ENCODE results near the gene GLIPR1.
"Not testable (repeated sequence)": the region's sequence is repeated elsewhere in the genome, so short reads cannot be mapped to it uniquely, and the experiment has no call there.

Gene GLIPR1

DNA sequence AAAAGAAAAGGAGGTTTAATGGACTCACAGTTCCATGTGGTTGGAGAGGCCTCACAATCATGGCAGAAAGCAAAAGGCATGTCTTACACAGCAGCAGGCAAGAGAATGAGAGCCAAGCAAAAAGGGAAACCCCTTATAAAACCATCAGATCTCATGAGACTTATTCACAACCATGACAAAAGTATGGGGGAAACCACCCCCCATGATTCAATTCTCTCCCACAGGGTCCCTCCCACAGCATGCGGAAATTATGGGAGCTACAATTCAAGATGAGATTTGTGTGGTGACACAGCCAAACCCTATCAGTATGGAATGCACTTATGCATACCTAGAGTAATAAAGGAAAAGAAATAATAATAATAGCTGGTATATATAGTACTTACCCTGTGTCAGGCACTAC lies 4.5 kb upstream of the GLIPR1 start:
- DNase-seq (ENCODE audit: low spot score), result no peak

DNA sequence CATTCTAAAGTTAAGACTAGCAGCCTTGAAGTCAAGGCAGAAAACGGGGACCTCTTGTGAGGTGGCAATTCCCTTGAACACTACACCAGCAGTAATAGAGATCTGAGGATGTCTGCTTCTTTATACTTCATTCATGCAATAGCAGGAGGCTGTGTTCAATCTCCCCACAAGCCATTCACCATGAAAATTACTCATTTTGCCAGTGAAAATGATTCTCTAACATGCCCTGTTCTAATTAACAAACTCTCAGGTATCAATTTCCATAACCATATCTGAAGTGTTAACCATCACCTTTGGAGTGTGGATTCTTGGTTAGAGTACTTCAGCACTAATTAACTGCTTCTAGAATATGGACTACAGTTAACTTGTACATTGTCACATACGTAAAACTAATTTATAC lies 3.4 kb upstream of the GLIPR1 start:
- no peak for DNase-seq (ENCODE audit: low spot score)

DNA sequence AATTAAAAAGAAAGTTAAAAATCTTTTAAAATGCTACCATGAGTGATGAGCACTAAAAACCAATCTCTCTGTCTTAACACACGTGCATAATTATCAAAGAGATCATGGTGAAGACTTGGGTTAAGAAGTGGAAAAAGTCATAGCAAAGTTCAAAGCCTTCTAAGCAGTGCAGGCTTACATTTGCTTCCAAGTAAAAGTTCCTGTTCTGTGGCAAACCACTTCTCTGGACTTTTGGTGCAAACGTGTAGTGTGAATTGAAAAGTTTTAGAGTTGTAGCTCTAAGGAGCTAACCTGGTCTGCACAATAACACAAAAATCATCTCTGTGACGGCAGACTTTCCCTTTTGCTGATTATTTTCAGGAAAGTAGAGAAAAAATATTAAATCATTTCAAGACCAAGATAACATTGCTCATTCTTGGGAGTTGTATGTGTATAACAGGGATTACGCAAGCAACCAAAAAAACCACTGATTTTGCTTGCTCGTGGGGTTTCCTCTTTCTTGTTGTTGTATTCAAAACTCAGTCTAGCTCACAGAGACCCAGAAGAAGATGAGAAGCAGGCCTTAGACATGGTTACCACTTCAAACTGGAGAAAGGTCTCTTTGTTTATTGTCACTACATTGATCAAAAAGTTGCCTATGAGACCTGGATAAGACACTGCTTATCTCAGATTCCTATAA lies 2.3 kb upstream of the GLIPR1 start:
- peak; percentile 79 for DNase-seq (ENCODE audit: low spot score)

DNA sequence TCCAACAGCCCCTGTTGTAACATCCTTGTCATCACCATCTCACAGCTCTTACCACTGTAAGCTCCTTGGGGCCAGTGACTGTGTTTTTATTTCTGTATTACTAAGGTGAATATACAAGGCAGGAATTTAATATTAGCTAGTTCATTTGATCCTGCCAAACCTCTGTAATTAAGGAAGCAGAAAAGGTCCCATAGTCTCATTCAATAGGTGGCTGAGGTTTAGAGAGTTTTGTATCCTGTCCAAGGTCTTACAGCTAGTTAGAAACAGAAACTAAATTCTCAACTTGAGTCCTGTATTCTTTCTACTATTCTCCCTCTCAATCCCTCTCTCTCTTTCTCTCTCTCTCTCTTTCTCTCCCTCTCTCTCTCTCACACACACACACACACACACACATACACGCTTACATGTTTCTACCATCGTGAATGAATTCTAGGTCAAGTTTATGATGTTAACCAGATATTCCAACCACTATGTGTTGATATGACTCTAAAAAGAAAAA lies 543 bp upstream of the GLIPR1 start:
- DNase-seq (ENCODE audit: low spot score), result peak; percentile 18

DNA sequence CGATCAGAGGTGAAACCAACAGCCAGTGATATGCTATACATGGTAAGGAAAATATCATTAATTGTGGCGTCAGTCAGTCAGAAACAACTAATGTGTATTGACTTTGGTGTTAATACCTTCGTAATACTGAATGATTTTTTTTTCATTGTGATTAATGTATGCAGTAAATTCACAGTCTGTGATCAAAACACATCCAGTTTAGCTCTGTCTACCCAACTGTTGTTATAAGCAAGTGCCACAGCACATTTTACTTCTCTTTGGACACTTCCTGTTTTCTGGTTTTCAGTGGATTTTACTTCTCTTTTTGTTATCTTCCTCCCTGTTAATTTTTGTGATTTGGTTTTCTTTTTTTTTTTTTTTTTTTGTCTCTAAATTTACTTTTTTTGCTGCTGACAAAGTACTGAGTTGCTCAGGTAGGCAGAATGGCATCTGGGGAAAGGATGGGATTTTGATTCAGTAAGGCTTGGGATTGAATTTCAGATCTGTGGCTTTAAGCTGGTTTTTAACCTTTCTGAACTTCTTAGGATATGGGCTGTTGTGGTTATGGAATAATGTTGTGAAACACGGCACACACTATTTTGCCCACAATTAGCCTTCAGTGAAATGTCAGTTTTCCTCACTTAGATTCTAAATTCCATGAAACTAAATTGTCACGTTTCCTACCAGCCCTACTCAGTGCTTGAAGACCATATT lies 604 bp downstream of the GLIPR1 start:
- no peak for DNase-seq (ENCODE audit: low spot score)

DNA sequence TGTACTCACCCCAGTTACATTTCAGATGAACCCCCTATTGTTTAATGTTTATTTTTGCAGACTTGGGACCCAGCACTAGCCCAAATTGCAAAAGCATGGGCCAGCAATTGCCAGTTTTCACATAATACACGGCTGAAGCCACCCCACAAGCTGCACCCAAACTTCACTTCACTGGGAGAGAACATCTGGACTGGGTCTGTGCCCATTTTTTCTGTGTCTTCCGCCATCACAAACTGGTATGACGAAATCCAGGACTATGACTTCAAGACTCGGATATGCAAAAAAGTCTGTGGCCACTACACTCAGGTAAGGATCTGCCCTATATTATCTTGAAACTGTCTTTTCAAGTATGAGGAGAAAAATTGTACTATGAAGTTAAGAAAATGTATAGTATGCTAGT lies 1.2 kb downstream of the GLIPR1 start:
- DNase-seq (ENCODE audit: low spot score), result peak; percentile 21

DNA sequence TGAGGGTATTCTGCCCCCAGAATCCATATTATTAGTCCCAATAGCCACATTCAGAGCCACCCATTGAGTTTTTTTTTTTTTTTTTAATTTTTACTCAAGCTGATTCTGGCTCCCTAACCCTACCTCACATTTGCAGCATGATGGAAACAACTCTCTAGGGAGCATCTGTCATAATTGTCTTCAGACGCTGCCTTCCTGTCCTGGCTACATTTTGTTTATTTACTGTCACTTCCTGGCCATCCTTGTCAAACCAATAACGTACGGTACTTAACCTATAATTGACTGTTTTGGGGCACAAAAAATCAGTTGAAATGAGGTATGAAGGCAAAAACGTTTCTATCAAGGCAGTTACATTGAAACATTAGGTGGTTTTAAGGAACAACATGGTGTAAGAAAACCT lies 2.1 kb downstream of the GLIPR1 start:
- peak; percentile 47 for DNase-seq (ENCODE audit: low spot score)

DNA sequence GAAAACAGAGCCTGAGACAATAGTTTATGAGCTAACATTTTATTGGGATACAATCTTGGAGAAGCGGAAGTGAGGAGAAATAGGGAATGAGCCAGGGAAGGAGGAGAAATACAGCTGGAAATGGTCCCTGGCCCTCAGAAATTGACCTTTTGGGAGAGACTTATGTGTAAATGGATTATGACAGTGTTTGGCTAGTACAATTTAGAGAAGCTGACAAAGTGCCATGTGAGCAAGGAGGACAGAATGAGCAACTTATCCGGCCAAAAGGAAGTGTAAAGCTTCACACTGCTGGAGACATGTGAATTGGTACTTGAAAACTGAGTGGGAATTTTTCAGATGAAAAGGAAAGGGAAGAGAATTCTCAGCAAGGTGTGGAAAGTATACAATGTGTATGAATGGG lies 2.9 kb downstream of the GLIPR1 start:
- DNase-seq (ENCODE audit: low spot score), result no peak

DNA sequence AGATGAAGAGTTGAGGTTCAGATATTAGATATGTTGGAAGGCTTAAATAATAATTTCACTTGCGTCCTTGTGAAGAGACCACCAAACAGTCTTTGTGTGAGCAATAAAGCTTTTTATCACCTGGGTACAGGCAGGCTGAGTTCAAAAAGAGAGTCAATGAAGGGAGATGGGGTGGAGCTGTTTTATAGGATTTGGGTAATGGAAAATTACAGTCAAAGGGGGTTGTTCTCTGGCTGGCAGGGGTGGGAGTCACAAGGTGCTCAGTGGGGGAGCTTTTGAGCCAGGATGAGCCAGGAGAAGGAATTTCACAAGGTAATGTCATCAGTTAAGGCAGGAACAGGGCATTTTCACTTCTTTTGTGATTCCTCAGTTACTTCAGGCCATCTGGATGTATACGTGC lies 3.9 kb downstream of the GLIPR1 start:
- not testable (repeated sequence) for DNase-seq (ENCODE audit: low spot score)

DNA sequence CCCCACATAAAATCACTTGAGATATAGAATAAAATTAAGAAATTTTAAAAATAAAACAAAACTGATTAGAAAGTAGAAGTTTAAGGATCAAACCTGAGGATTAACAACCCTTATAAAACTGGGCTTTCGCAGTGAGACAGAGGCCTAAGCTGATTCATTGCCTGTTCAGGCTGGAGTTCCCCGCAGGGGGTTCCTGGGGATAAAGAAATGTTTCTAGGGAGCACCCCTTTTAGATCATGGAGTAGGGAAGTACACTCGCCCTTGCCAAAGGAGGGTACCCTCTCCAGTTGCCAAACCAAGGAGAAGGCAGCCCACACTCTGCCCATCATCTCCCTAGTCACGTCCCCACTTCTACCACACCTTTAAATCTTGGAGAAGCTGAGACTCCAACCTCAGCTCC lies 6.8 kb downstream of the GLIPR1 start:
- no peak for DNase-seq (ENCODE audit: low spot score)

DNA sequence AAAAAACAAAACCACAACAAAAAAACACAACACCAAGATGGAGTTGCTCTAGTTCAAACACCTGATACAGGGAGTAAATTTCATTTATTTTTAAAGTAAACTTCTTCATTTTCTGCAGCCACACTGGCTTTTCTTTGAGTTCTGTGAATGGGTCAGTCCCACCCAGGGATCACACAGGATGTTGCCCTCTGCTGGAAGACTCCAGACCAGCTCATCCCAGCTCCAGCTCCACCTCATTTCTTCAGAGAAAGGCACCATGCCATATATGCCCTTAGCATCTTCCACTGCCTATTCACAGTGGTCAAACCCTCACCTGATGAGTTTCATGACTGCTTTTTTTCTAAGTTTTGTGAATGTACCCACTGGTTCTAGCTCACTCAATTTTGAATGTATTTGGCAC lies 8.0 kb downstream of the GLIPR1 start:
- DNase-seq (ENCODE audit: low spot score), result peak; percentile 24

DNA sequence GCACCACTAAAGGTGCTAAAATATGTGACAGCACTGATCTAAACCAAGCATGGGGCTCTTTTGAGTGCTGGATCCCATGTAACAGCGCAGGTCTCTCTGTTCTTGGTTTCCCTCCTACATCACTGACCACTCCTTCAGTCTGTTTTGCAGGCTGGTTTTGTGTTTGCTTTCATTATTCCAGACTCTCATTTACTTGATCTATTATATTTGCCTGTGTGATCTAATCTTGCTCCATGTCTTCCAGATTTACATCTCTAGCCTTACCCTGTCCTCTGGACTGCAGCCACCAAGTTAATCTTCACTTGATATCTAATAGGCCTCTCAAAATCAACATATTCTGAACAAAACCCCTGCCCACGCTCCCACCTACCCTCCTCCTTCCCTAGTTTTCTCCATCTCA lies 8.6 kb downstream of the GLIPR1 start:
- DNase-seq (ENCODE audit: low spot score), result no peak

DNA sequence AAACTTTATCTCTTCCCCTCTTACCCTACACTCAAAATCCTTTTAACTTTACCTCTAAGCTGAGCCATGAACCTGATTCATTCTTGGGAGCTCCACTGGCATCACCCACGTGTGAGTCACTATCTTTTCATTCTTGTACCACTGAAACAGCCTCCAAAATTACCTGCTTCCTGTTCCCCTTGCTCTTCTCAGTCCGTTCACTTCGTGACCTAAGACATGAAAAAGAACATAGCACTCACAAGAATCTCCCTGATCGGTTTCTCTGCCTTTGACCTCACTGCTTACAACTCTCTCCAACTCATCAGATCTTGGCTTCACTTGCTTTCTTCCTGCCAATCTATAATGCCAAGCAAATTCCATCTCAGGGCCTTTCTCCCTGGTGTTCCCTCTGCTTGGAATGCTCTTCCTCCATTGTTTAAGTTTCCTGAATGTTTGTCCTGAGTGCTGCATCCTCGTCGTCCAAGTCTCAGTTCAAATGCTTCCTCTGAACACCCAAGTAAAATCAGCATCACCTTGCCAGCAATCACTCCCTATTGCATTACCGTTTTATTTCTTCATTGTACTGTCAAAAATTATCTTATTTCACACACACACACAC lies 9.2 kb downstream of the GLIPR1 start:
- DNase-seq (ENCODE audit: low spot score), result peak; percentile 51

DNA sequence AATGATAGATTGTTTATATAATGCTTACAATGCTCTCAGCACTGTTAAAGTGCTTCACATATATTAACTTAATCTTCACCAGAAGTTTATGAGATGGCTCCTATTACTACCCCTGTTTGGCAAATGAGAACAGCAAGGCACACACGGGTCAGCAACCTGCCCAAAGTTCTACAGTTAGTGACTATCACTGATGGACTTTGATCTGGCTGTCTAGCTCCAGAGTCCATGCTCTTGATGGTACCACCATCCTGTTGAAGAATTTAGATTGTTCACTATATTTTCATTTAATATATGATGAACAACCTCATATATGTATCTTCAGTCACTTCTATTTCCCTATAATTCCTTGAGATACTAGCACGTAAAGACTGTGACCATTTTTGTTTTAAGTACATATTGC lies 10.6 kb downstream of the GLIPR1 start:
- DNase-seq (ENCODE audit: low spot score), result no peak

DNA sequence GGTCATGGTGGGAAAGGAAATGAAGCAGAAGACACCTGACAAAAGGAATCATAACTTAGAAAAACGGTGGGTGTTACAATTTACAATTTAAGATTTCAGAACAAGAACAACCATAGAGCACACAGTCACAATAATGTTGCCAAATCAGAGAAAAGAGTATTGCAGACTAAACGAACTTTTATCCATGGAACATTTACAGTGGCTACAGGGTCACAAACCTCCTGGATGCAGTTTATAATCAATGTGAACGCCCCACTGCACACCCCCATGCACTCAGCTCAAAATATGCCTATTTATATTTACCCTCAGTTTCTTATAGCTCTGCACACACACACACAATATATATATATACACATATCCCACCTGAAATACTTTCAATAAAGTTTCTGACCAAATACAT lies 22.9 kb downstream of the GLIPR1 start:
- no peak for DNase-seq (ENCODE audit: low spot score)

DNA sequence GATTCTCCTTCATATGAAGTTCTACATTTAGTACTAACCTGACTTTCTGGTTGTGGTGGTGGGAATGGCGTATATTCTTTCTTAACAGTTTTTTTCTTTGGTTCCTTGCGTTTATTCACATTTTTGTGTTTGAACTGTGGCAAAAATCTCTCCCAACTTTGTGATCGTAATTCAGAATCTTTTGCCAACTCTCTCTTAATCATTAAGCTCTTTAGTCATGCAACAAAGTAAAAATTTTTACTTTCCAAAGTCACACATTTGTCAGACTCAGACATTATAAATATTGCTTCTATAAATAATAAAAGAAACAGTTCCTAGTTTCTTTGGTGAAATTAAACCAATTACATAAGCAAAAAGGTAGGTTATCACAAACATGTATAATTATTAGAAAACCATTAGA lies 23.3 kb downstream of the GLIPR1 start:
- DNase-seq (ENCODE audit: low spot score), result no peak

DNA sequence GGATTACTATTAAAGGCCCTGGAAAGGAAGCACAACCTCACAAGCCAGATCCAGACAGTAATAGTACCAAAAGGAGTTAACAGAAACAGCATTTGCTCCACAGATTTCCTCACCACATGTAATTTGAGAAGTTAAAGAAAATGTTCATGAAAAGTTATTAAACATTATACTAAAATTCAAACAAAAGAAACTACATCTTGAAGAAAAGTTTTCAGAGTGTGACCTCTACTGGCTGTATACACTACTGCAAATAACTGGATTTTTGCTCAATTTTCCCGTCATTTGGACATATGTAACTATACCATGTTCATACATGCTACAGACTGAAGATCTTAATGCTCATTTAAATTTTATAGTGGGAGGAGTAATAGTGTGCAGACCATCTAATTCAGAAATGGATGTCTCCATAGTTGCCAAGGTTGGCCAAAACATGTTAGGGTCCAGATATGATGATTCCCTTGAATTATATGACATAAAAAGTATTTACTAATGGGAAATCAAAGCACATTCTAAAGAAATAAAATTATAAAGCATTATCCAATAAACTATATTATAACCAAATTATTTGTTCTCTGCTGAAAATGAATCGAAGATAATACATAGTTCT lies 25.3 kb downstream of the GLIPR1 start:
- DNase-seq (ENCODE audit: low spot score), result peak; percentile 44

DNA sequence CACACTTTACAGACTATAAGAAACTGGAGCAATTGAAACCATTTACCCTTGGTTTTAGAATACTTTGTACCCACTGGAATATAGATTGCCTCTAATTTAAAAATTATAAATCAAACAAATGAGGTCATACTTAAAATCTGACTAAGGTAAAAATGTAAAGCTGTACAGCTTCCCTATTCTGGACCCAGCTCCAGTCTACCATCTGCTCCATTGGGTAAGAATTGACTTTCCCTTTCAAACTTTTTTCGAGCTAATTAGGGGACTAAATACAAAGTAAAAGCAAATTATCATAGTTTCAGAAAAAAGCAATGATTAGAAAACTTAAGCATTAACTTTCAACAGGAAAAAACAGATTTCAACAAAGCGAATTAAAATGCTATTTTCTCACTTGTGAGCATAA lies 26.5 kb downstream of the GLIPR1 start:
- no peak for DNase-seq (ENCODE audit: low spot score)

DNA sequence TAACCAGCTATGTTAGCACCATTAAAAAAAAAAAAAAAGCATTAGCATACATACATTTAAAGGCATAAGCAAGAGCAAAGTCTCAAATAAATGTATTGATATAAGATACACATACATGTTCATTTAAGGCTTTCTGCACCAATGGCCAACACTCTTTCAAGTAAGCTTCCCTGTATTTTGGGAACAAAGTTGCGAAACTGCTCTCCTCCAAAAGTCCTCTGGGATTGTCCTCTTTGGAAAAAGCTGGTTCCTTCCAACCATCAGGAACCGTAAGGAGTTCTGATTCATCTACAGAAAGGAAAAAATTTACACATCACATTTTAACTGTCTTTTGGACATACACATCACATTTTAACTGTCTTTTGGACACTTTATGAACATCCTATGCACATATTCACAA lies 27.6 kb downstream of the GLIPR1 start:
- DNase-seq (ENCODE audit: low spot score), result no peak

DNA sequence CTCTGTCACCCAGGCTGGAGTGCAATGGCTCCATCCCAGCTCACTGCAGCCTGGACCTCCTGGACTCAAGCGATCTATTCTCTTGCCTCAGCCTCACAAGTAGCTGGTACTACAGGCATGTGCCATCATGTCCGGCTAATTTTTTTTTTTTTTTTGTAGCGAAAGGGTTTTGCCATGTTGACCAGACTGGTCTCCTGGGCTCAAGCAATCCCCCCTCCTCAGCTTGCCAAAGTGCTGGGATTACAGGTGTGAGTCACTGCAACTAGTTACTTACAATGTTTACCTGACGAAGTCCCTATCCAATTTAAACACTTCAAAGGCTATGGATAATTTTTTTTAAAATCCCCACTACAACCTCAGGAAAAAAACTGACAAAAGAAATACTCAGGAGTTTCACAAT lies 29.1 kb downstream of the GLIPR1 start:
- DNase-seq (ENCODE audit: low spot score), result no peak

DNA sequence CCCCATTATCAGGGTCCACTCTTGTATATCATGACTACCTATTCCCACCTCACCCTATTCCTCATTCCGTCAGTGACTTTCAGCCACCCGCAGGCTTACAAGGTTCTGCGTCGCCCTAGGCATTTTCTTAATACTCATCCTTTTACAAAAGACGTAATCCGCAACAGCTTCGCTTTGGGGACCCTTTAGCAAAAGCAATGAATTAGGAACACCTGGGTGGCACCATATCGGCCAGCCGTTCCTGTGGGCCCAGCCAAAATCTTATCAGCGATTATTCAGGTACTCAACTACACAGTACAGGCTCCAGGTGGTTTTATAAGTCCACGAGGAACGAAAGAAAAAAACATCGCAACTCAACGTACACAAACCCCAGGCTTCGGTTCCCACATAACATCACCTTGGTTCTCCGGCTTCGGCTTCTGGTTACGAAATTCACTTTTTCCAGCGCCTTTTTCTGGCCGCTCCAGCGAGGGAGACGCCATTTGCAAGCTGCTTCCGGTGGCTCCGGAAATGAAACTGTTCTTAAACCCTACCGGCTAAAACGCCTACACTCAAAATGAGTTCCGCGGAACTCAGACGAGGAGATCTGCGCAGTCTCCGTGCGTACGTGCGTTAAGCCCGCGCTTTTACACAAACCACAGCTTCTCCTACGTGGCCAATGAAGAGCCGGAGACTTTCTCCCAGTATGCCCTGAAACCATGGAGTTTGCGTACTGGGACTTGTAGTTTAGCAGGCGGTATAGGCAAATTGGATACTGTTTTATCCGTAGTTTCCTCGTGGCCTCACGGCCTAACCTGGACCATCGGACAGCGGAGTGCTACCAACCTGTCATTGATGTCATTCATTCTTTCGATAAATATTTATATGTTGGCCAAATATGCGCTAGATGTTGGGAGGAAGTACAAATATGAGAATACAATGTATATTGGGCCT lies 30.8 kb downstream of the GLIPR1 start, which contains the start of gene KRR1:
Gene KRR1 (minus strand): TSS at position 494 of the 933 bp plus-strand sequence. CDS start 12 bp downstream, at position 482.
- DNase-seq (ENCODE audit: low spot score), result peak; percentile 94

DNA sequence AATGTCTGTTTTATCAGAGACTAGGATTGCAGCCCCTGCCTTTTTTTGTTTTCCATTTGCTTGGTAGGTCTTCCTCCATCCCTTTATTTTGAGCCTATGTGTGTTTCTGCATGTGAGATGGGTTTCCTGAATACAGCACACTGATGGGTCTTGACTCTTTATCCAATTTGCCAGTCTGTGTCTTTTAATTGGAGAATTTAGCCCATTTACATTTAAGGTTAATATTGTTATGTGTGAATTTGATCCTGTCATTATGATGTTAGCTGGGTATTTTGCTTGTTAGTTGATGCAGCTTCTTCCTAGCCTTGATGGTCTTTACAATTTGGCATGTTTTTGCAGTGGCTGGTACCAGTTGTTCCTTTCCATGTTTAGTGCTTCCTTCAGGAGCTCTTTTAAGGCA lies 40.7 kb downstream of the GLIPR1 start:
- not testable (repeated sequence) for DNase-seq (ENCODE audit: low spot score)
